GM23338 (cell line): ENCODE data around the gene ALDH3B1. TPM values are rescaled to one million over a fixed set of nuclear protein-coding genes. Genes with fewer than 3 reads are reported as not detected.

Source experiments
- ATAC-seq: fragments of 200-7000 bp; cut with Tn5 transposase; 3 replicates; pipeline ENCODE4 v1.9.1; 2020
- DNase-seq: peaks from one replicate; pipeline ENCODE4 v3.0.0-alpha.2; 2015; ENCODE audit warnings: low spot score
- H2AFZ ChIP-seq: fragments of 200-600 bp; sonication (generic); 2 replicates; pipeline ENCODE4 v1.8.0; 2016; ENCODE audit warnings: antibody characterized with exemption, mild to moderate bottlenecking, moderate library complexity
- H3F3A ChIP-seq: fragments of 200-600 bp; sonication (generic); replicated peaks from 2 replicates; pipeline ENCODE4 v1.8.0; 2017; ENCODE audit warnings: antibody characterized with exemption, mixed run types, low read depth
- H3K27ac ChIP-seq: fragments of 200-600 bp; sonication (generic); 2 replicates; pipeline ENCODE4 v1.6.1; 2016; ENCODE audit warnings: low read depth
- H3K27me3 ChIP-seq: fragments of 200-600 bp; sonication (generic); 2 replicates; pipeline ENCODE4 v1.8.0; 2016; ENCODE audit warnings: mild to moderate bottlenecking, mixed run types, moderate library complexity; ENCODE audit not compliant: insufficient read depth
- H3K36me3 ChIP-seq: fragments of 200-600 bp; sonication (generic); 2 replicates; pipeline ENCODE4 v1.8.0; 2016; ENCODE audit warnings: mild to moderate bottlenecking; ENCODE audit not compliant: insufficient read depth
- H3K4me1 ChIP-seq: fragments of 200-600 bp; sonication (generic); 2 replicates; pipeline ENCODE4 v1.8.0; 2016; ENCODE audit warnings: mild to moderate bottlenecking, moderate library complexity; ENCODE audit not compliant: insufficient read depth
- H3K4me2 ChIP-seq: fragments of 200-600 bp; sonication (generic); 2 replicates; pipeline ENCODE4 v1.7.1; 2017; ENCODE audit warnings: mixed run types
- H3K4me3 ChIP-seq: fragments of 200-600 bp; sonication (generic); 2 replicates; pipeline ENCODE4 v1.6.1; 2016; ENCODE audit warnings: mixed run types
- H3K79me2 ChIP-seq: fragments of 200-600 bp; sonication (generic); replicated peaks from 2 replicates; pipeline ENCODE4 v1.8.0; 2017; ENCODE audit warnings: mild to moderate bottlenecking; ENCODE audit not compliant: insufficient read depth
- H3K9me2 ChIP-seq: fragments of 200-600 bp; sonication (generic); 2 replicates; pipeline ENCODE4 v1.8.0; 2017; ENCODE audit not compliant: insufficient read depth
- H4K20me1 ChIP-seq: fragments of 200-600 bp; sonication (generic); replicated peaks from 2 replicates; pipeline ENCODE4 v1.8.0; 2017; ENCODE audit warnings: mild to moderate bottlenecking; ENCODE audit not compliant: insufficient read depth
- H3K27ac Mint-ChIP-seq: 2 replicates; pipeline ENCODE4 v1.8.0; 2020; ENCODE audit warnings: inconsistent platforms, mild to moderate bottlenecking, moderate library complexity, mixed read lengths
- H3K27me3 Mint-ChIP-seq: 3 replicates; pipeline ENCODE4 v1.8.0; 2022; ENCODE audit warnings: low read depth, mild to moderate bottlenecking, moderate library complexity, mixed read lengths, inconsistent platforms; ENCODE audit not compliant: insufficient read depth, poor library complexity
- H3K36me3 Mint-ChIP-seq: 3 replicates; pipeline ENCODE4 v1.8.0; 2021; ENCODE audit warnings: low read depth, mild to moderate bottlenecking, inconsistent platforms, moderate library complexity, mixed read lengths
- H3K4me1 Mint-ChIP-seq: 3 replicates; pipeline ENCODE4 v1.8.0; 2020; ENCODE audit warnings: mild to moderate bottlenecking, inconsistent platforms, mixed read lengths
- H3K4me3 Mint-ChIP-seq: 3 replicates; pipeline ENCODE4 v1.8.0; 2021; ENCODE audit warnings: moderate library complexity, mild to moderate bottlenecking, inconsistent platforms, mixed read lengths
- H3K9me3 Mint-ChIP-seq: 3 replicates; pipeline ENCODE4 v1.8.0; 2020; ENCODE audit warnings: moderate library complexity, mild to moderate bottlenecking, inconsistent platforms, mixed read lengths
- CREB1 ChIP-seq: fragments of 250-450 bp; sonication (Bioruptor Pico); IDR thresholded peaks from 2 replicates; pipeline ENCODE4 v1.5.0; 2020; ENCODE audit warnings: low read depth, mild to moderate bottlenecking, moderate library complexity
- CTCF ChIP-seq, 2 experiments: fragments of 200-600 bp in 1 of 2; sonication (generic) in 1 of 2; conservative IDR thresholded peaks; 2 replicates each; pipeline versions ENCODE4 v1.5.1 to v1.6.1; 2016 to 2017; ENCODE audit warnings: antibody characterized with exemption in 2 of 2, low read depth in 2 of 2, mild to moderate bottlenecking in 2 of 2, moderate library complexity in 1 of 2
- ETS1 ChIP-seq: IDR thresholded peaks from 2 replicates; pipeline ENCODE4 v1.6.1; 2016; ENCODE audit warnings: antibody characterized with exemption
- EZH2 ChIP-seq: fragments of 200-600 bp; sonication (generic); IDR thresholded peaks from one replicate; pipeline ENCODE4 v1.8.0; 2017; ENCODE audit warnings: antibody characterized with exemption, mild to moderate bottlenecking, low read depth; ENCODE audit not compliant: unreplicated experiment
- JUNB ChIP-seq: IDR thresholded peaks from one replicate; pipeline ENCODE4 v1.6.1; 2016; ENCODE audit warnings: antibody characterized with exemption; ENCODE audit not compliant: unreplicated experiment
- POLR2AphosphoS5 ChIP-seq: IDR thresholded peaks from 2 replicates; pipeline ENCODE4 v1.6.1; 2016; ENCODE audit warnings: antibody characterized with exemption, low read depth
- REST ChIP-seq: IDR thresholded peaks from one replicate; pipeline ENCODE4 v1.6.1; 2018; ENCODE audit warnings: antibody characterized with exemption; ENCODE audit not compliant: unreplicated experiment
- STAT1 ChIP-seq: IDR thresholded peaks from one replicate; pipeline ENCODE4 v1.6.1; 2016; ENCODE audit warnings: antibody characterized with exemption; ENCODE audit not compliant: unreplicated experiment
- ZNF331 ChIP-seq: fragments of 250-450 bp; sonication (Bioruptor Pico); IDR thresholded peaks from 2 replicates; pipeline ENCODE4 v1.5.0; 2020; ENCODE audit warnings: low read depth, mild to moderate bottlenecking, moderate library complexity
- ZNF462 ChIP-seq: fragments of 250-450 bp; sonication (Bioruptor Pico); IDR thresholded peaks from 2 replicates; pipeline ENCODE4 v1.5.0; 2020; ENCODE audit warnings: mild to moderate bottlenecking, moderate library complexity
- polyA plus RNA-seq: library from polyadenylated mRNA; unstranded; fragments of >200 nt; fragmentation: Nextera tagmentation; extraction: Ambion mirVana; gene quantifications from 2 replicates; pipeline ENCODE4 v1.2.1, GENCODE V29; 2016
- total RNA-seq: library from RNA; depleted of rRNA; stranded (reverse); fragments of >200 nt; shearing (Covaris generic); gene quantifications from 2 replicates; pipeline ENCODE4 v1.2.3, GENCODE V29; 2014

Gene ALDH3B1
- total and polyA plus RNA-seq, 2 experiments from 2014 or later: 0.52 TPM; not detected in 1

- Histone ChIP-seq H3K4me1 (peaks cover 18% of the 10 kb centered on the region), H2AFZ (no peak overlapping the region), H3K4me3 (no peak overlapping the region), H3K36me3 (peaks cover 6% of the 10 kb centered on the region; the same call in 1 of the 2 replicates), H3K79me2 (peaks cover 3% of the 10 kb centered on the region), H3K27ac (0 out of 2 replicates have a peak overlapping the region, but pooled peaks have one; percentile 32), H3K9me2 (no peaks in the 10 kb centered on the region), H3K4me2 (no peak overlapping the region), H4K20me1 (no peaks in the 10 kb centered on the region), H3F3A (peaks cover 10% of the 10 kb centered on the region; the same call in 1 of the 2 replicates), H3K27me3 (no peaks in the 10 kb centered on the region)
- Mint-ChIP-seq H3K36me3 (peaks cover 12% of the 10 kb centered on the region), H3K27ac (no peak overlapping the region; the same call in 1 of the 2 replicates), H3K27me3 (peaks cover 14% of the 10 kb centered on the region), H3K4me3 (no peak overlapping the region), H3K4me1 (peaks cover 8% of the 10 kb centered on the region), H3K9me3 (no peaks in the 10 kb centered on the region)
- TF ChIP-seq CTCF (conservative IDR thresholded peaks at IDR 0.05; ENCODE audit: low read depth in 2 of 2) (no peak), EZH2 (no peak), POLR2AphosphoS5 (no peak), REST (no peak), ZNF462 (CRISPR knock-in tag) (no peak), ETS1 (no peak), ZNF331 (no peak), JUNB (no peak), STAT1 (no peak), CREB1 (CRISPR knock-in tag) (no peak)
- no peak for ATAC-seq
- DNase-seq: no peak
Observed at GRCh38 chr11:68036717-68037239, 26.7 kb downstream of the ALDH3B1 start.
